Lung (tissue), 12 donors: Measurements from ENCODE around the gene IFI6. TPM values are rescaled to one million over a fixed set of nuclear protein-coding genes. Genes with fewer than 3 reads are reported as not detected.

Experiments used
- ATAC-seq: fragments of 200-7000 bp; cut with Tn5 transposase; one replicate; pipeline ENCODE4 v1.9.1; 2020; ENCODE audit warnings: moderate number of reproducible peaks; ENCODE audit not compliant: insufficient read depth, low FRiP score
- DNase-seq, 3 donors: peaks; one replicate each; pipeline ENCODE4 v3.0.0-alpha.2; 2013 to 2017
- H3K27ac ChIP-seq, 2 donors: one replicate each; pipeline ENCODE4 v1.5.1; 2013; ENCODE audit warnings: mild to moderate bottlenecking in 2 of 2, moderate library complexity in 2 of 2, control low read depth in 1 of 2, inconsistent platforms in 1 of 2, low read depth in 1 of 2, low read length in 1 of 2
- H3K27me3 ChIP-seq, 3 donors: one replicate each; pipeline ENCODE4 v1.5.1; 2013; ENCODE audit warnings: low read length in 2 of 3; ENCODE audit not compliant: control insufficient read depth in 3 of 3, insufficient read depth in 3 of 3
- H3K36me3 ChIP-seq, 4 donors: one replicate each; pipeline ENCODE4 v1.5.1; 2013; ENCODE audit warnings: low read length in 4 of 4, mild to moderate bottlenecking in 1 of 4, moderate library complexity in 1 of 4; ENCODE audit not compliant: control insufficient read depth in 4 of 4, insufficient read depth in 4 of 4
- H3K4me1 ChIP-seq, 5 donors: one replicate each; pipeline ENCODE4 v1.5.1; 2013; ENCODE audit warnings: low read length in 5 of 5, mild to moderate bottlenecking in 2 of 5, moderate library complexity in 1 of 5; ENCODE audit not compliant: control insufficient read depth in 5 of 5, insufficient read depth in 5 of 5
- H3K4me3 ChIP-seq: one replicate; pipeline ENCODE4 v1.5.1; 2013; ENCODE audit warnings: mild to moderate bottlenecking, control low read depth, moderate library complexity
- H3K9ac ChIP-seq, 2 donors: one replicate each; pipeline ENCODE4 v1.5.1; 2013; ENCODE audit warnings: low read length in 2 of 2, control low read depth in 1 of 2; ENCODE audit not compliant: insufficient read depth in 1 of 2
- H3K9me3 ChIP-seq, 4 donors: one replicate each; pipeline ENCODE4 v1.5.1; 2013; ENCODE audit warnings: low read length in 3 of 4, mild to moderate bottlenecking in 1 of 4, moderate library complexity in 1 of 4; ENCODE audit not compliant: control insufficient read depth in 4 of 4, insufficient read depth in 3 of 4
- WGBS, 2 donors: extraction: QIAGEN DNeasy Blood & Tissue Kit; methylation state at CpG; one replicate each; pipeline ENCODE4 v1.1.7; 2013; 5-methylcytosine and 5-hydroxymethylcytosine counted together
- polyA plus RNA-seq, 2 donors: library from polyadenylated mRNA; stranded (reverse); fragments of 200-250 nt; gene quantifications; one replicate each; pipeline ENCODE4 v1.2.1, GENCODE V29; 2013
- total RNA-seq, 2 donors: library from RNA; depleted of rRNA in 1 of 2; stranded (reverse); fragments of >200 nt in 1 of 2; gene quantifications; one replicate each; pipeline ENCODE4 v1.2.1, GENCODE V29; 2014 to 2021
- TF ChIP-seq, protein P1 (sequence below): IDR thresholded peaks from 2 replicates; pipeline ENCODE4 v1.5.1; 2012; ENCODE audit warnings: mild to moderate bottlenecking; ENCODE audit errors: control extremely low read depth, extremely low read depth
- donor health status: control.
- donor health status: control.
- donor health status: Bipolar disorder and iron deficiency.
- donor health status: healthy.
- donor health status: DM: yes; HTN: yes; CAD: no.

The IFI6 gene
- total and polyA plus RNA-seq, 4 donors = 36.0 to 383 (median 120) TPM

DNA sequence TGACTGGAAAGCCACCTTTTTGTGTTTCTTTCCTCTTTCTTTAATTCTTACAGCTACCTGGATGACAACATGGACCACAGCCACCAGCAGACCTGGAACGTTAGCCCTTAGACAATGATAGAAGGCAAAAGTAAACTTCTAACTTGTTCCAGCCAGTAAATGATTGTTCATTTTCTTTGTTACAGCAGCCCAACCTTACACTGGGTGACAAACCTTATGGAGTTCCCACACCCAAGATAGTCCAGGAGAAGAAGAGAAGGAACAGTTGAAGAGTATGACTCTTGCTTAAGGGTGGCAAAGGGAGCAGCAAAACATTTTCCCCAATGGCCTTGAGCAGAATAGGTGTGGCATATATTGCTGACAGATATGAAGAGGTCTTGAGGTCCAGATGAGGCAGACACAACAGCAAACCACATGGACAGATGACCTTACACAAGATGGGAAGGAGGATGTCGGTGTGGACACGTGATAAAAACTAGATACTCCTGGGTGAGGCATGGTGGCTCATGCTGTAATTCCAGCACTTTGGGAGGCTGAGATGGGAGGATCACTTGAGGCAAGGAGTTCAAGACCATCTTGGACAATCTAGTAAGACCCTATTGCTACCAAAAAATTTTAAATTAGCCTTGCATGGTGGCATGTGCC lies 42.0 kb upstream of the IFI6 start:
- no peak for DNase-seq
- no peak overlapping the region for H3K9ac ChIP-seq
- TF ChIP-seq, protein P1, sequence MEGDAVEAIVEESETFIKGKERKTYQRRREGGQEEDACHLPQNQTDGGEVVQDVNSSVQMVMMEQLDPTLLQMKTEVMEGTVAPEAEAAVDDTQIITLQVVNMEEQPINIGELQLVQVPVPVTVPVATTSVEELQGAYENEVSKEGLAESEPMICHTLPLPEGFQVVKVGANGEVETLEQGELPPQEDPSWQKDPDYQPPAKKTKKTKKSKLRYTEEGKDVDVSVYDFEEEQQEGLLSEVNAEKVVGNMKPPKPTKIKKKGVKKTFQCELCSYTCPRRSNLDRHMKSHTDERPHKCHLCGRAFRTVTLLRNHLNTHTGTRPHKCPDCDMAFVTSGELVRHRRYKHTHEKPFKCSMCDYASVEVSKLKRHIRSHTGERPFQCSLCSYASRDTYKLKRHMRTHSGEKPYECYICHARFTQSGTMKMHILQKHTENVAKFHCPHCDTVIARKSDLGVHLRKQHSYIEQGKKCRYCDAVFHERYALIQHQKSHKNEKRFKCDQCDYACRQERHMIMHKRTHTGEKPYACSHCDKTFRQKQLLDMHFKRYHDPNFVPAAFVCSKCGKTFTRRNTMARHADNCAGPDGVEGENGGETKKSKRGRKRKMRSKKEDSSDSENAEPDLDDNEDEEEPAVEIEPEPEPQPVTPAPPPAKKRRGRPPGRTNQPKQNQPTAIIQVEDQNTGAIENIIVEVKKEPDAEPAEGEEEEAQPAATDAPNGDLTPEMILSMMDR = no peak
- H3K4me3 ChIP-seq = no peak overlapping the region
- H3K4me1 ChIP-seq = no peaks in the 10 kb centered on the region
- ATAC-seq = no peak
- no peaks in the 10 kb centered on the region for H3K9me3 ChIP-seq
- H3K36me3 ChIP-seq = no peaks in the 10 kb centered on the region
- H3K27me3 ChIP-seq = no peaks in the 10 kb centered on the region
- no peak overlapping the region for H3K27ac ChIP-seq
- 82 to 87% methylated on average over 3 of the region's 3 CpGs for WGBS, 2 donors

DNA sequence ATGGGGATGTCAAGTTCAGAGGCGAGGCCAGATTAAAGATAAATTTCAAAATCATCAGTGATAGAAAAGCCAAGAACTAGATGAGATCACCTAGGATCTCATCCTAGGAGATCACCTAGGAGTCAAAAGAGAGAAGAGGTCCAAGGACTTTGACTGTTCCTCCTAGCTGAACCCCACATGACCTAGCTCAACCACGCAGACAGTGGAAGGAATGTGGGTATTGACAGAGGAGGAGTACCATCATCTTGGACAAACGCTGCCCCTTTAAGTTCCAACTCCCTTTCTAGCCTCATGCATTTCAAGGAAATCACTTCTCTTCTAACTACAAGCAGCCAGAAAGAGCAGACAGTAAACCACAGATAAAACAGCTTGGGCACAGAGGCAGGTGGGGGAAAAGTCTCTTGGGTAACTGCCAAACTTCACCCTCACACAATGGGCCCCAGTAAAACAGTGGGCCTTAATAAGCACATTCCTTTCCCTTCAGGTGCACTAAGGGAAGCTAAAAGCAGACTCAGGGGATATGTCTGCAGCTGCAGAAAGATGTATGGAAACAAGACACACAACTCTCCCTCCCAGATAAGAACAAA lies 41.2 kb upstream of the IFI6 start:
- DNase-seq (peak in 2 of 3 donors; percentile 9 to 18), ATAC-seq (no peak)
- Histone ChIP-seq H3K9ac (no peak overlapping the region), H3K4me3 (no peak overlapping the region), H3K36me3 (no peaks in the 10 kb centered on the region), H3K4me1 (no peaks in the 10 kb centered on the region), H3K27ac (no peak overlapping the region), H3K27me3 (no peaks in the 10 kb centered on the region), H3K9me3 (no peaks in the 10 kb centered on the region)
- WGBS, 2 donors = 51 to 57% methylated on average over 3 of the region's 3 CpGs
- TF ChIP-seq, protein P1 = no peak

DNA sequence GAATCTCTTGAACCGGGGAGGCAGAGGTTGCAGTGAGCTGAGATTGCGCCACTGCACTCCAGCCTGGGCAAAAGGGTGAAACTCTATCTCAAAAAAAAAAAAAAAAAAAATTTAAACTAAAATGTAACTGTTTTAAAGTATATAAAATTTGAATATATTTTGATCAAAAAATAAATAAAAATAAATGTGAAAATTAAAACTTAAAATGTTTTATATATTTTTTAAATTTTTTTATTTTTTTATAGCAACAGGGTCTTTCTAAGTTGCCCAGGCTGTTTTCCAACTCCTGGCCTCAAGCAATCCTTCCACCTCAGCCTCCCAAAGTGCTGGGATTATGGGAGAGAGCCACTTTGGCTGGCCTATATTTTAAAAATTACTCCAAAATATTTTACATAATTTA lies 38.6 kb upstream of the IFI6 start:
- no peak for DNase-seq
- no peak overlapping the region for H3K9ac ChIP-seq
- H3K27me3 ChIP-seq = no peaks in the 10 kb centered on the region
- H3K36me3 ChIP-seq = no peaks in the 10 kb centered on the region
- ATAC-seq = no peak
- H3K4me1 ChIP-seq = no peaks in the 10 kb centered on the region
- TF ChIP-seq, protein P1 = no peak
- no peak overlapping the region for H3K27ac ChIP-seq
- WGBS, 2 donors = 95 to 98% methylated on average over 2 of the region's 2 CpGs
- no peak overlapping the region for H3K4me3 ChIP-seq
- H3K9me3 ChIP-seq = no peaks in the 10 kb centered on the region
